Esophagus (tissue), 2 donors: Measurements from ENCODE around the gene HDDC2. TPM values are rescaled to one million over a fixed set of nuclear protein-coding genes. Genes with fewer than 3 reads are reported as not detected.
A peak's percentile ranks its signal among the peaks of the same experiment; 100 is the strongest.

Source experiments
- H3K27ac ChIP-seq, 2 donors: one replicate each; pipeline ENCODE4 v1.5.1; 2013; ENCODE audit warnings: low read depth in 2 of 2, mild to moderate bottlenecking in 2 of 2, inconsistent platforms in 1 of 2, low read length in 1 of 2, moderate library complexity in 1 of 2
- H3K27me3 ChIP-seq, 2 donors: one replicate each; pipeline ENCODE4 v1.6.1; 2013; ENCODE audit warnings: low read length in 2 of 2, control low read depth in 1 of 2, mild to moderate bottlenecking in 1 of 2; ENCODE audit not compliant: insufficient read depth in 2 of 2, control insufficient read depth in 1 of 2
- H3K36me3 ChIP-seq, 2 donors: one replicate each; pipeline ENCODE4 v1.6.1; 2013; ENCODE audit warnings: low read length in 1 of 2; ENCODE audit not compliant: control insufficient read depth in 2 of 2, insufficient read depth in 2 of 2
- H3K4me1 ChIP-seq, 2 donors: one replicate each; pipeline ENCODE4 v1.6.1; 2013; ENCODE audit warnings: low read length in 1 of 2; ENCODE audit not compliant: control insufficient read depth in 2 of 2, insufficient read depth in 2 of 2
- H3K4me3 ChIP-seq, 2 donors: one replicate each; pipeline ENCODE4 v1.5.1; 2013; ENCODE audit warnings: low read length in 2 of 2, mild to moderate bottlenecking in 2 of 2, low read depth in 1 of 2, moderate library complexity in 1 of 2
- H3K9me3 ChIP-seq, 2 donors: one replicate each; pipeline ENCODE4 v1.6.1; 2013; ENCODE audit warnings: mild to moderate bottlenecking in 2 of 2, low read depth in 1 of 2, low read length in 1 of 2, moderate library complexity in 1 of 2; ENCODE audit not compliant: control insufficient read depth in 2 of 2, insufficient read depth in 1 of 2
- WGBS, 2 donors: extraction: QIAGEN DNeasy Blood & Tissue Kit; methylation state at CpG; one replicate each; pipeline ENCODE4 v1.1.7; 2013; 5-methylcytosine and 5-hydroxymethylcytosine counted together
- polyA plus RNA-seq, 2 donors: library from polyadenylated mRNA; stranded (reverse); fragments of 200-250 nt; gene quantifications; one replicate each; pipeline ENCODE4 v1.2.3, GENCODE V29; 2013
- donor health status: healthy with polysubstance abuse.
- donor health status: Bipolar disorder and iron deficiency.

Gene HDDC2
- polyA plus RNA-seq, 2 donors = 63.5 to 68.9 TPM

- 59 to 72% methylated on average over 6 of the region's 6 CpGs for WGBS, 2 donors
- H3K27ac ChIP-seq = no peak overlapping the region
- H3K9me3 ChIP-seq = no peaks in the 10 kb centered on the region
- no peaks in the 10 kb centered on the region for H3K4me1 ChIP-seq
- H3K27me3 ChIP-seq = no peaks in the 10 kb centered on the region
- H3K4me3 ChIP-seq = no peak overlapping the region
- H3K36me3 ChIP-seq = no peaks in the 10 kb centered on the region
Measured at GRCh38 chr6:125307964-125308615, 6.3 kb upstream of the HDDC2 start.

- H3K27ac ChIP-seq = no peak overlapping the region
- WGBS, 2 donors = 70 to 76% methylated on average over 6 of the region's 6 CpGs
- H3K36me3 ChIP-seq = no peaks in the 10 kb centered on the region
- H3K9me3 ChIP-seq = no peaks in the 10 kb centered on the region
- H3K27me3 ChIP-seq = no peaks in the 10 kb centered on the region
- H3K4me1 ChIP-seq = no peaks in the 10 kb centered on the region
- H3K4me3 ChIP-seq = no peak overlapping the region
Measured at GRCh38 chr6:125307150-125307838, 5.5 kb upstream of the HDDC2 start.

- Histone ChIP-seq H3K4me1 (no peaks in the 10 kb centered on the region), H3K36me3 (no peaks in the 10 kb centered on the region), H3K27ac (no peak overlapping the region), H3K27me3 (no peaks in the 10 kb centered on the region), H3K4me3 (no peak overlapping the region), H3K9me3 (no peaks in the 10 kb centered on the region)
- 68 to 71% methylated on average over 3 of the region's 3 CpGs for WGBS, 2 donors
Measured at GRCh38 chr6:125306756-125307149, 5.0 kb upstream of the HDDC2 start.

GRCh38 chr6:125304970-125305660 is 3.3 kb upstream of the HDDC2 start:
- Histone ChIP-seq H3K4me3 (no peak overlapping the region), H3K4me1 (no peaks in the 10 kb centered on the region), H3K27me3 (no peaks in the 10 kb centered on the region), H3K36me3 (no peaks in the 10 kb centered on the region), H3K27ac (no peak overlapping the region), H3K9me3 (no peaks in the 10 kb centered on the region)
- 87 to 91% methylated on average over 3 of the region's 3 CpGs for WGBS, 2 donors

- H3K36me3 ChIP-seq = peaks cover 0 to 4% of the 10 kb centered on the region in 2 donors
- no peaks in the 10 kb centered on the region for H3K4me1 ChIP-seq
- WGBS, 2 donors = 56% methylated on average over 1 of the region's 1 CpG; no CpG with 5 or more reads in 1 of the 2 donors
- H3K9me3 ChIP-seq = no peaks in the 10 kb centered on the region
- peak overlapping the region; percentile 72 to 74 for H3K27ac ChIP-seq
- no peak overlapping the region for H3K4me3 ChIP-seq
- H3K27me3 ChIP-seq = no peaks in the 10 kb centered on the region
Measured at GRCh38 chr6:125303512-125303854, 1.7 kb upstream of the HDDC2 start.

GRCh38 chr6:125302840-125303511 is 1.2 kb upstream of the HDDC2 start:
- no peaks in the 10 kb centered on the region for H3K4me1 ChIP-seq
- no peaks in the 10 kb centered on the region for H3K9me3 ChIP-seq
- WGBS, 2 donors = 82% methylated on average over 4 of the region's 4 CpGs
- H3K36me3 ChIP-seq = peaks cover 3 to 4% of the 10 kb centered on the region in 2 donors
- no peaks in the 10 kb centered on the region for H3K27me3 ChIP-seq
- H3K4me3 ChIP-seq = no peak overlapping the region
- peak overlapping the region; percentile 72 to 74 for H3K27ac ChIP-seq

GRCh38 chr6:125300992-125301434 is 754 bp downstream of the HDDC2 start:
- peak overlapping the region; percentile 94 to 96 for H3K27ac ChIP-seq
- WGBS, 2 donors = 3% methylated on average over 11 of the region's 11 CpGs
- no peaks in the 10 kb centered on the region for H3K9me3 ChIP-seq
- no peaks in the 10 kb centered on the region for H3K4me1 ChIP-seq
- H3K27me3 ChIP-seq = no peaks in the 10 kb centered on the region
- peaks cover 3 to 7% of the 10 kb centered on the region in 2 donors for H3K36me3 ChIP-seq
- peak overlapping the region; percentile 77 to 93 for H3K4me3 ChIP-seq

- H3K9me3 ChIP-seq = no peaks in the 10 kb centered on the region
- H3K36me3 ChIP-seq = peaks cover 3 to 7% of the 10 kb centered on the region in 2 donors
- H3K27me3 ChIP-seq = no peaks in the 10 kb centered on the region
- no peak overlapping the region for H3K27ac ChIP-seq
- no peaks in the 10 kb centered on the region for H3K4me1 ChIP-seq
- WGBS, 2 donors = 82 to 90% methylated on average over 3 of the region's 3 CpGs
- no peak overlapping the region for H3K4me3 ChIP-seq
Measured at GRCh38 chr6:125299257-125299656, 2.5 kb downstream of the HDDC2 start.

GRCh38 chr6:125296471-125296870 is 5.3 kb downstream of the HDDC2 start:
- H3K9me3 ChIP-seq = no peaks in the 10 kb centered on the region
- H3K4me1 ChIP-seq = no peaks in the 10 kb centered on the region
- peaks cover 7 to 11% of the 10 kb centered on the region in 2 donors for H3K36me3 ChIP-seq
- no peaks in the 10 kb centered on the region for H3K27me3 ChIP-seq
- no peak overlapping the region for H3K4me3 ChIP-seq
- WGBS, 2 donors = 98 to 100% methylated on average over 1 of the region's 1 CpG
- H3K27ac ChIP-seq = no peak overlapping the region
